Common myeloid progenitor, CD34-positive (primary cell): ENCODE measurements around the gene NEK7.

Source experiments
- CTCF ChIA-PET: fragments of 350-600 bp; sonication (Branson Sonifier 250); formaldehyde crosslinking; loops from one replicate; lab custom pipeline; 2021; ENCODE audit warnings: antibody characterized with exemption; lab: Charles Lee
- POLR2A ChIA-PET: fragments of 350-600 bp; sonication (Branson Sonifier 250); formaldehyde crosslinking; loops from one replicate; lab custom pipeline; 2021; ENCODE audit warnings: antibody characterized with exemption; lab: Charles Lee
- DNase-seq, 3 donors: peaks; one replicate each; pipeline versions ENCODE4 v3.0.0 to v3.0.0-alpha.2; 2013
- H3K27ac ChIP-seq, 2 experiments: 1 replicate in 1 of 2; 2 replicates in 1 of 2; pipeline ENCODE4 v1.7.0; 2013; ENCODE audit warnings: inconsistent platforms in 2 of 2, low read length in 2 of 2, mild to moderate bottlenecking in 2 of 2, low read depth in 1 of 2, moderate library complexity in 1 of 2; ENCODE audit not compliant: severe bottlenecking in 2 of 2, insufficient read depth in 1 of 2, poor library complexity in 1 of 2
- H3K27me3 ChIP-seq, 5 experiments: replicated peaks in 2 of 5; 1 replicate in 3 of 5; 2 replicates in 2 of 5; pipeline versions ENCODE4 v1.6.1 to v1.7.0; 2013; ENCODE audit warnings: low read length in 4 of 5, mild to moderate bottlenecking in 2 of 5, moderate library complexity in 2 of 5, inconsistent platforms in 1 of 5; ENCODE audit not compliant: insufficient read depth in 5 of 5, control insufficient read depth in 4 of 5
- H3K36me3 ChIP-seq, 4 experiments: 1 replicate in 2 of 4; 2 replicates in 2 of 4; pipeline versions ENCODE4 v1.6.1 to v1.7.0; 2013; ENCODE audit warnings: low read length in 3 of 4, control low read depth in 1 of 4, mild to moderate bottlenecking in 1 of 4; ENCODE audit not compliant: control insufficient read depth in 4 of 4, insufficient read depth in 4 of 4
- H3K4me1 ChIP-seq, 4 experiments: 1 replicate in 3 of 4; 2 replicates in 1 of 4; pipeline versions ENCODE4 v1.6.1 to v1.7.1; 2013; ENCODE audit warnings: low read length in 3 of 4, mild to moderate bottlenecking in 3 of 4, control low read depth in 1 of 4, inconsistent platforms in 1 of 4, moderate library complexity in 1 of 4; ENCODE audit not compliant: control insufficient read depth in 4 of 4, insufficient read depth in 4 of 4; ENCODE audit errors: control extremely low read depth in 1 of 4
- H3K4me3 ChIP-seq, 7 experiments: 1 replicate in 4 of 7; 2 replicates in 3 of 7; pipeline versions ENCODE4 v1.5.1 to v1.7.0; 2013; ENCODE audit warnings: mild to moderate bottlenecking in 7 of 7, low read length in 6 of 7, moderate library complexity in 6 of 7, inconsistent platforms in 2 of 7, low read depth in 2 of 7, control low read depth in 1 of 7; ENCODE audit not compliant: insufficient read depth in 4 of 7, control insufficient read depth in 1 of 7; ENCODE audit errors: extremely low read depth in 1 of 7
- H3K9me3 ChIP-seq, 5 experiments: 1 replicate in 4 of 5; 2 replicates in 1 of 5; pipeline versions ENCODE4 v1.6.1 to v1.7.1; 2013; ENCODE audit warnings: low read length in 4 of 5, mild to moderate bottlenecking in 2 of 5, inconsistent platforms in 1 of 5, low read depth in 1 of 5, moderate library complexity in 1 of 5; ENCODE audit not compliant: control insufficient read depth in 4 of 5, insufficient read depth in 2 of 5; ENCODE audit errors: control extremely low read depth in 1 of 5
- WGBS: methylation state at CpG from one replicate; pipeline ENCODE4 v1.1.5; 2013; ENCODE audit not compliant: insufficient coverage; 5-methylcytosine and 5-hydroxymethylcytosine counted together

NEK7 gene

GRCh38 chr1:198175423-198176170 lies 18.8 kb downstream of the NEK7 start:
- CTCF ChIA-PET: interaction anchor here (0.7 to 1.5 kb wide), 3 partner anchors 8 to 11 kb away, joined by 3 read pairs; no protein-coding TSS in a partner anchor
- DNase-seq: no peak
- peak overlapping the region in 1 of 7 experiments; percentile 4 for H3K4me3 ChIP-seq
- H3K9me3 ChIP-seq: no peaks in the 10 kb centered on the region
- no CpG with 5 or more reads among the region's 5 CpGs for WGBS
- H3K27ac ChIP-seq: peak overlapping the region; percentile 26 to 80
- H3K36me3 ChIP-seq: no peaks in the 10 kb centered on the region
- no peaks in the 10 kb centered on the region for H3K27me3 ChIP-seq
- POLR2A ChIA-PET: no interaction called here
- H3K4me1 ChIP-seq: peaks cover 36 to 99% (median 57%) of the 10 kb centered on the region in 4 experiments

- H3K4me1 ChIP-seq: peaks cover 39 to 99% (median 58%) of the 10 kb centered on the region in 4 experiments
- ChIA-PET CTCF (interaction anchor here (0.7 kb wide), 1 partner anchor 9 kb away, joined by 3 read pairs; no protein-coding TSS in a partner anchor), POLR2A (no interaction called here)
- H3K27ac ChIP-seq: peak overlapping the region; percentile 26 to 80
- no peak overlapping the region for H3K4me3 ChIP-seq
- H3K9me3 ChIP-seq: no peaks in the 10 kb centered on the region
- H3K36me3 ChIP-seq: no peaks in the 10 kb centered on the region
- H3K27me3 ChIP-seq: no peaks in the 10 kb centered on the region
- WGBS: 100% methylated on average over 1 of the region's 1 CpG
- no peak for DNase-seq
Observed at GRCh38 chr1:198176179-198176578, 19.4 kb downstream of the NEK7 start.

- Histone ChIP-seq H3K27me3 (no peaks in the 10 kb centered on the region), H3K27ac (peak overlapping the region in 1 of 2 experiments; percentile 43), H3K4me3 (peak overlapping the region in 2 of 7 experiments; percentile 40 to 51), H3K9me3 (no peaks in the 10 kb centered on the region), H3K36me3 (no peaks in the 10 kb centered on the region), H3K4me1 (peaks cover 39 to 95% (median 49%) of the 10 kb centered on the region in 4 experiments)
- ChIA-PET POLR2A (no interaction called here), CTCF (interaction anchor here (1.0 to 1.3 kb wide), 2 partner anchors 10 to 12 kb away, joined by 3 to 4 read pairs; no protein-coding TSS in a partner anchor)
- no peak for DNase-seq
- 0% methylated on average over 1 of the region's 2 CpGs for WGBS
Observed at GRCh38 chr1:198177546-198177945, 20.7 kb downstream of the NEK7 start.

- no peaks in the 10 kb centered on the region for H3K27me3 ChIP-seq
- H3K4me3 ChIP-seq: no peak overlapping the region
- H3K36me3 ChIP-seq: no peaks in the 10 kb centered on the region
- WGBS: no CpG with 5 or more reads among the region's 1 CpG
- H3K9me3 ChIP-seq: no peaks in the 10 kb centered on the region
- POLR2A ChIA-PET: no interaction called here
- CTCF ChIA-PET: interaction anchor here (0.7 to 1.3 kb wide), 3 partner anchors 13 to 20 kb away, joined by 3 to 4 read pairs (median 4); no protein-coding TSS in a partner anchor
- no peak for DNase-seq
- peak overlapping the region in 1 of 2 experiments; percentile 43 for H3K27ac ChIP-seq
- H3K4me1 ChIP-seq: peaks cover 32 to 91% (median 42%) of the 10 kb centered on the region in 4 experiments
Observed at GRCh38 chr1:198178615-198179014, 21.8 kb downstream of the NEK7 start.

GRCh38 chr1:198179556-198179981 lies 22.8 kb downstream of the NEK7 start:
- ChIA-PET CTCF (no interaction called here), POLR2A (no interaction called here)
- Histone ChIP-seq H3K9me3 (no peaks in the 10 kb centered on the region), H3K4me3 (peak overlapping the region in 5 of 7 experiments; percentile 17 to 49 (median 44)), H3K4me1 (peaks cover 29 to 88% (median 35%) of the 10 kb centered on the region in 4 experiments), H3K27ac (peak overlapping the region; percentile 35 to 63), H3K36me3 (no peaks in the 10 kb centered on the region), H3K27me3 (no peaks in the 10 kb centered on the region)
- WGBS: 0% methylated on average over 2 of the region's 2 CpGs
- DNase-seq: peak in 2 of 3 donors; percentile 79 to 89

GRCh38 chr1:198183605-198184004 lies 26.8 kb downstream of the NEK7 start:
- Histone ChIP-seq H3K27me3 (no peaks in the 10 kb centered on the region), H3K9me3 (no peaks in the 10 kb centered on the region), H3K36me3 (no peaks in the 10 kb centered on the region), H3K27ac (no peak overlapping the region), H3K4me1 (peaks cover 28 to 87% (median 48%) of the 10 kb centered on the region in 4 experiments), H3K4me3 (no peak overlapping the region)
- ChIA-PET POLR2A (no interaction called here), CTCF (interaction anchor here (0.9 to 1.4 kb wide), 5 partner anchors 10 to 70 kb away, joined by 3 to 4 read pairs (median 3); no protein-coding TSS in a partner anchor)
- DNase-seq: no peak
- WGBS: no CpG with 5 or more reads among the region's 3 CpGs

GRCh38 chr1:198184516-198184915 lies 27.7 kb downstream of the NEK7 start:
- no peaks in the 10 kb centered on the region for H3K36me3 ChIP-seq
- CTCF ChIA-PET: interaction anchor here (1.1 to 1.4 kb wide), 2 partner anchors 10 to 17 kb away, joined by 3 read pairs; no protein-coding TSS in a partner anchor
- H3K4me3 ChIP-seq: no peak overlapping the region
- H3K9me3 ChIP-seq: no peaks in the 10 kb centered on the region
- H3K4me1 ChIP-seq: peaks cover 28 to 87% (median 50%) of the 10 kb centered on the region in 4 experiments
- no CpG with 5 or more reads among the region's 4 CpGs for WGBS
- H3K27ac ChIP-seq: no peak overlapping the region
- POLR2A ChIA-PET: no interaction called here
- DNase-seq: no peak
- no peaks in the 10 kb centered on the region for H3K27me3 ChIP-seq
